ENCODE measurements around the gene RFXAP.

RFXAP gene

DNA sequence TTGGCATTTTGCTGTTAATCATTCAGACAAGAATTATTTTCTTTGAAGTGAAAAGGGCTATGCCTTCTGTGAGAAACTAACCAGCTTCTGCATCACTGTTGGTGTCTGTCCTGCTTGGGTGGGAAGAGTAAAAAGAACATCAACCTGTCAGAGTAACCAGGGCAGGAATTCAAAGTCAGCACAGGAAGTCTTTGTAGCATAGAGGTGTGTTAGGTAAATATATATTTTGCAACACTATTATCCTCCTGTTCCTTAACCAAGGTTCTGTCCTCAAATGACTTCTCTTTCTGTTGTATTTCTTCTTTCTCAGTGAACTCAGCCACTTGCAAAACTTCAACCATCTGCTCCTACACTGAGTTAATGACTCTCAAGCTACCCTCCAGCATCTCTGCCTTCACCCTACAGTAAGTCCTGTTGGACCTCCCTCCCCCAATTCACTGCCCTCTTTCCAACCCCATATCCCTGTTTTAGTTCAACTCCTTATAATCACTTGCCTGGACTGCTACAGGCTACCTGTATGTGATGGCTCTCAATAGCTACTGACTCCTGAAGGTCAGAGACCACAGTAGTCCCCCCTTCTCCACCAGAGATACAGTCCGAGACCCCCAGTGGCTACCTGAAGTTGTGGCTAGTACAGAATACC lies 51.1 kb downstream of the RFXAP start:
- no peak for DNase-seq

DNA sequence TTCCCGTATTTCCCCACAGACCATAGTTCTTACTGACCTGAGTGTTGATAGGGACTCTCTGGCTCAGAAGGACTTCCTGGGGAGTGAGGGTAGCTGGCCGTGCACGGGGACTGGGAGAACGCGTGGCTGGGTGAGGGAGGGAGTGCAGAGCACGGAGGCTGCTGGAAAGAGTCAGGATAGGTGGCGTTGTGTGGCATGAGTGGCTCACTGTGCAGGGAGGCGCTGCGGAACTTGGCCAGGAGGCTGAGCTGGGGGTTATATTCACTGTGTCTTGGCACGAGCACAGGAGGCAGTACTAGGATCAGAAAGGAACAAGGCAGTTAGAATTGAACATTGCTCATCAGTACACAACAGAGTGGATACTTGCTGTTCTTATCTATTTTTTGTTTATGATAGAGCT lies 53.6 kb downstream of the RFXAP start:
- DNase-seq = peak in 1 of 2 experiments; percentile 49

DNA sequence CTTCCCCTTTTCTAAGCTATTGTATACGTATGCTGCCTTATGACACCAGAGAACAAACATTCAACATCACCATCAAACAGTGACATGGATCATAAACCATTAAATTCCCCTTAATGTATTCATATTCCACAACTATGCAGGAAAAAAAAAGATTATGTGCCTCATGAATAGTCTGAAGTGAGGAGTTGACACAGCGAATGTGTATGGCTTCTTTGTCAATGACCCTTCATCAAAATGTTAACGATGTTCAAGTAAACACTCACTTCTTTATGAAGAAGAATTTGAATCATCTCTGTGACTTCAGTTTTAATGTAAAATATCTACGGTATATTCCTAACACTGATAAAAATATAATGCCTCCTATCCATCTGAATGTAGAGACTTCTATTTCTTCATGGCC lies 56.4 kb downstream of the RFXAP start:
- DNase-seq = peak; percentile 84 to 91

GRCh38 chr13:36875961-36876360 lies 56.9 kb downstream of the RFXAP start:
- DNase-seq = peak in 1 of 2 experiments; percentile 65

All from NCI-H526 (cell line).